BJ (cell line): ENCODE measurements around the gene FBXO39. TPM values are rescaled to one million over a fixed set of nuclear protein-coding genes. Genes with fewer than 3 reads are reported as not detected.
A peak's percentile ranks its signal among the peaks of the same experiment; 100 is the strongest.

Experiments
- CTCF ChIA-PET: fragments of 350-600 bp; formaldehyde crosslinking; extraction: SDS; loops from one replicate; lab custom pipeline; 2021; ENCODE audit warnings: antibody characterized with exemption, inconsistent platforms; lab: Yijun Ruan, JAX
- POLR2A ChIA-PET: fragments of 300-600 bp; sonication (Branson Sonifier 250); formaldehyde crosslinking; extraction: SDS; loops from one replicate; lab custom pipeline; 2021; ENCODE audit warnings: antibody characterized with exemption; lab: Charles Lee
- DNase-seq: peaks from one replicate; pipeline ENCODE4 v3.0.0-alpha.2; 2011; ENCODE audit warnings: low read depth
- H3K27me3 ChIP-seq: 2 replicates; pipeline ENCODE4 v1.6.0; 2011; ENCODE audit warnings: low read length; ENCODE audit not compliant: control insufficient read depth, insufficient read depth
- H3K36me3 ChIP-seq: 2 replicates; pipeline ENCODE4 v1.5.1; 2011; ENCODE audit warnings: low read length; ENCODE audit not compliant: control insufficient read depth, insufficient read depth
- H3K4me3 ChIP-seq: 2 replicates; pipeline ENCODE4 v1.5.1; 2011; ENCODE audit warnings: low read depth, mild to moderate bottlenecking, control low read depth, low read length
- CTCF ChIP-seq: IDR thresholded peaks from 2 replicates; pipeline ENCODE4 v1.5.1; 2011; ENCODE audit warnings: low read depth, mild to moderate bottlenecking, control low read depth, inconsistent platforms, low read length, moderate library complexity; ENCODE audit not compliant: insufficient read depth
- polyA plus RNA-seq: library from polyadenylated mRNA; depleted of rRNA; stranded (reverse); fragments of >200 nt; gene quantifications from 2 replicates; pipeline ENCODE4 v1.2.3, GENCODE V29; 2011

The FBXO39 gene
- polyA plus RNA-seq, 1 experiment, result 0.07 TPM

DNA sequence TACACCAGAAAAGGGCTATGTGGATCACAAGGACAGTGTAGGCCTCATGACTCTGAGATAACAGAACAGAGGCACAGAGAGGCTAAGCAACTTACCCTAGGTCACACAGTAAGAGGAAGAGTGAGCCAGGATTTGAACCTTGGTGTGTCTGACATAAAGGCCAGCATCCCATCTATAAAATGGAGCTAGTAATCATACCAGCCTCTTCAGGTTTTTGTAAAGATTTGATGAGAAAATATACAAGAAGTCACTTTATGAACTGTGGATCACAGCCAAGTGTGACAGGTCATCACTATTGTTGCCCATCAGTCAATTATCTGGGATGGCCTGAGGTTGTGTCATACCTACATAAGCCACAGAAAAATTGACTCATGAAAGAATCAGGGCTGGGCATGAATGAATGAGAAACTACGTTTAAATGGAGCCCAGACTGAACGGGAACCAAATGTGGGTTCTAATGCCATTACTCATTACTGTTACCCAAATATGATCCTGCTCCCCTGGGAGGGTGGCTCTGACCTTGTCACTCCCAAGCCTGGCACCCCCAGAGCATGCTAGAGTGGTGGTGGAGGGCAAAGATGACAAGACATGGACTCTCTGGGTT lies 21.0 kb downstream of the FBXO39 start:
- CTCF ChIA-PET, result interaction anchor here (0.8 kb wide), 1 partner anchor 131 kb away, joined by 3 read pairs; no protein-coding TSS in a partner anchor

GRCh38 chr17:6797718-6798351 lies 21.8 kb downstream of the FBXO39 start:
- CTCF ChIA-PET, result interaction anchor here (1.0 kb wide), 1 partner anchor 45 kb away, joined by 4 read pairs; no protein-coding TSS in a partner anchor
- POLR2A ChIA-PET, result no interaction called here
- H3K27me3 ChIP-seq, result peaks cover 4% of the 10 kb centered on the region
- peak; percentile 15 for DNase-seq
- H3K4me3 ChIP-seq, result no peak overlapping the region
- no peaks in the 10 kb centered on the region for H3K36me3 ChIP-seq
- no peak for TF ChIP-seq CTCF

More for the DNA sequence above, 21.0 kb downstream of the FBXO39 start:
- no peak for TF ChIP-seq CTCF
- no peak for DNase-seq
- POLR2A ChIA-PET, result no interaction called here
- Histone ChIP-seq H3K4me3 (no peak overlapping the region), H3K36me3 (no peaks in the 10 kb centered on the region), H3K27me3 (peaks cover 8% of the 10 kb centered on the region)

DNA sequence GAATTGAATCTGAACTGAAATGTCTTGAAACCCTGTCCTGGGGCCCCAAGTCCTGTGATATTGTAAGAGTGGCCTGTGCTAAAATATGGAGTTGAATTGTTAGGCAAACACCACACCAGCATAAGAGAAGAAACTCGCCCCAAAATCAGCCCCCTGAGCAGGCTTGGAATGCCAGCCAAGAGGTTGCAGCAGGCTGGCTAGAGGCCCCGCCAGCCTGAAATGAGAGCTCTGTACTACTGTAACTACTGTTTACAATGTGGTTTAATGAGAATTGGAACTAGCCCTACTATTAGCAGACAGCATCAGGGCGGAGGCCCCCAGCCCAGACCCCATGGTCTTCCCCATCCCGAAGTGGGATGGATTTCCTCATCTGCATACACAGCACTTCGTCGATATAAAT lies 23.7 kb downstream of the FBXO39 start:
- ChIA-PET CTCF (no interaction called here), POLR2A (no interaction called here)
- H3K27me3 ChIP-seq, result peaks cover 4% of the 10 kb centered on the region
- H3K36me3 ChIP-seq, result no peaks in the 10 kb centered on the region
- DNase-seq, result no peak
- TF ChIP-seq CTCF, result no peak
- no peak overlapping the region for H3K4me3 ChIP-seq

DNA sequence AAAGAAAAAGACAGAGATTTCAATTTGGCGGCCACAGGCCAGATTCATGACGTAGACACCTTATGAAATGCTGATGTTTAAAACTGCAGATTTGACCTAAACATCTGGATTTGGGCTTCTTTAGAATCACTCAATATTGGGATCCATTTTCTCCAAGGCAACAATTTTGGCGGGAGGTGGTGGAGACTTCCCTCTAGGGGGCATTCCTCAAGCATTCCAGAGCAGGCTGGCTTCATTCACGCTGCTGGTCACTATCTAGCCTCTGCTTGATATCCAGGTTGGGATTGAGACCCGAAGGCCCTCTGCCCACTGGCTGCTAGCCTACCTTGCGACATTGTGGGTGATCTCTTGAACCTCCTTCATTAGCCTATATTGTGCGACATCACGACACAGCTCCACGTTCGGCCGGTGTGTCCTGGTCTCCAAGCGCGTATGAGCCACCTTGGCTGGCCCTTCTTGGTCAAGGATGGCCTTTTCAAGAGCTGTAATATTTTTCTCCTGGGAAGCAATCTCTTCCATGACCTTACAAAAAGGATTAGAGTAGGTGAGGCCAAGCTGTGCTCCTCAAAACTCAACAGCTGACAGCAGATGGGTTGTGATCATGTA lies 24.5 kb downstream of the FBXO39 start:
- no peak overlapping the region for H3K4me3 ChIP-seq
- ChIA-PET CTCF (interaction anchor here (0.7 to 1.1 kb wide), 2 partner anchors 8 to 42 kb away, joined by 3 read pairs; no protein-coding TSS in a partner anchor), POLR2A (no interaction called here)
- peaks cover 4% of the 10 kb centered on the region for H3K27me3 ChIP-seq
- TF ChIP-seq CTCF, result no peak
- no peaks in the 10 kb centered on the region for H3K36me3 ChIP-seq
- DNase-seq, result no peak

- CTCF ChIA-PET, result no interaction called here
- no peak for TF ChIP-seq CTCF
Observed at GRCh38 chr17:6811510-6811909, 35.5 kb downstream of the FBXO39 start.

More at GRCh38 chr17:6811510-6811909, 35.5 kb downstream of the FBXO39 start:
- DNase-seq, result no peak
- Histone ChIP-seq H3K4me3 (no peak overlapping the region), H3K27me3 (0 out of 2 replicates have a peak, but pooled peaks cover 1% of the 10 kb centered on the region), H3K36me3 (no peaks in the 10 kb centered on the region)
- POLR2A ChIA-PET, result no interaction called here
